ENCODE measurements around the gene BAD.

DNA sequence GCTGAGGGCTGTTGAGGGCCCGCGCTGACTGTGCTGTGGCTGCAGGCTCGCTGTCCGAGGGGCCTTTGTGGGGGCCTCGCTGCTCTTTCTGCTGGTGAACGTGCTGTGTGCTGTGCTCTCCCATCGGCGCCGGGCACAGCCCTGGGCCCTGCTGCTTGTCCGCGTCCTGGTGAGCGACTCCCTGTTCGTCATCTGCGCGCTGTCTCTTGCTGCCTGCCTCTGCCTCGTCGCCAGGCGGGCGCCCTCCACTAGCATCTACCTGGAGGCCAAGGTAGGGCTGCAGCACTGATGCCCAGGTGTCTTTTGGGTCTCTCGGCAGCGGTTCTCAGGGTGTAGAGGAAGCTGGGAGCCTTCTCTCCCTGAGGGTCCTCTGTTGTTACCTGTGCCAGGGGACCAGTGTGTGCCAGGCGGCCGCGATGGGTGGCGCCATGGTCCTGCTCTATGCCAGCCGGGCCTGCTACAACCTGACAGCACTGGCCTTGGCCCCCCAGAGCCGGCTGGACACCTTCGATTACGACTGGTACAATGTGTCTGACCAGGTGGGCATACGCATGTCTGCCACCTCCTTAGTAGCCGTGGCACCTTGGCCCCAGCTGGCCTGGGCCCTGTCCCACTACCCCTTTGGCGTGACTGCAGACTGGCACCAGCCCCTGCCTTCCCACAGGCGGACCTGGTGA, 3.3 kb upstream of the BAD start:
- TF ChIP-seq POLR2A (IDR thresholded peaks at IDR 0.05; ENCODE audit: low read depth, low read length) (no peak), POLR2AphosphoS5 (IDR thresholded peaks at IDR 0.05; ENCODE audit: low read depth, low read length) (no peak)

Data from GM12892 (cell line).